HG02840 (cell line): Measurements from ENCODE around the gene SLC12A2.

Experiments used
- ATAC-seq: cut with Tn5 transposase; IDR thresholded peaks from one replicate; pipeline ENCODE4 v1.9.1; 2021; ENCODE audit warnings: mild to moderate bottlenecking, moderate library complexity, moderate number of reproducible peaks; ENCODE audit not compliant: unreplicated experiment, low FRiP score

Gene SLC12A2

GRCh38 chr5:128156521-128156920 is 73.0 kb downstream of the SLC12A2 start:
- ATAC-seq, result no peak

- no peak for ATAC-seq
These were observed 74.8 kb downstream of the SLC12A2 start for GRCh38 chr5:128158342-128158741.

GRCh38 chr5:128163991-128164390 is 80.4 kb downstream of the SLC12A2 start:
- ATAC-seq, result no peak

- no peak for ATAC-seq
These were observed 85.9 kb downstream of the SLC12A2 start for GRCh38 chr5:128169401-128170017.

- no peak for ATAC-seq
These were observed 88.5 kb downstream of the SLC12A2 start for GRCh38 chr5:128172102-128172501.

- ATAC-seq, result no peak
These were observed 91.4 kb downstream of the SLC12A2 start for GRCh38 chr5:128174951-128175350.

- ATAC-seq, result no peak
These were observed 108.8 kb downstream of the SLC12A2 start for GRCh38 chr5:128192368-128192767.

- no peak for ATAC-seq
These were observed 110.3 kb downstream of the SLC12A2 start for GRCh38 chr5:128193665-128194390.

GRCh38 chr5:128195316-128195715 is 111.8 kb downstream of the SLC12A2 start:
- no peak for ATAC-seq

GRCh38 chr5:128196080-128196479 is 112.5 kb downstream of the SLC12A2 start:
- no peak for ATAC-seq

- ATAC-seq, result no peak
These were observed 113.2 kb downstream of the SLC12A2 start for GRCh38 chr5:128196791-128197190.

- ATAC-seq, result no peak
These were observed 114.4 kb downstream of the SLC12A2 start for GRCh38 chr5:128197896-128198522.

GRCh38 chr5:128199104-128199503 is 115.5 kb downstream of the SLC12A2 start:
- ATAC-seq, result no peak

- no peak for ATAC-seq
These were observed 116.0 kb downstream of the SLC12A2 start for GRCh38 chr5:128199611-128200010.

GRCh38 chr5:128201065-128201926 is 117.7 kb downstream of the SLC12A2 start:
- peak; percentile 89 for ATAC-seq

GRCh38 chr5:128202320-128202719 is 118.8 kb downstream of the SLC12A2 start:
- no peak for ATAC-seq

GRCh38 chr5:128208436-128208835 is 124.9 kb downstream of the SLC12A2 start:
- no peak for ATAC-seq

GRCh38 chr5:128212191-128212806 is 128.7 kb downstream of the SLC12A2 start:
- ATAC-seq, result no peak

GRCh38 chr5:128213340-128213739 is 129.8 kb downstream of the SLC12A2 start:
- ATAC-seq, result no peak

- ATAC-seq, result no peak
These were observed 130.3 kb downstream of the SLC12A2 start for GRCh38 chr5:128213833-128214232.
